Measurements from ENCODE around the gene ZFP2. TPM values are rescaled to one million over a fixed set of nuclear protein-coding genes. Genes with fewer than 3 reads are reported as not detected.

The ZFP2 gene
- polyA plus RNA-seq, 2 of the 4 experiments (the other 2 are of a cell fraction), result 0.05 to 0.10 TPM

DNA sequence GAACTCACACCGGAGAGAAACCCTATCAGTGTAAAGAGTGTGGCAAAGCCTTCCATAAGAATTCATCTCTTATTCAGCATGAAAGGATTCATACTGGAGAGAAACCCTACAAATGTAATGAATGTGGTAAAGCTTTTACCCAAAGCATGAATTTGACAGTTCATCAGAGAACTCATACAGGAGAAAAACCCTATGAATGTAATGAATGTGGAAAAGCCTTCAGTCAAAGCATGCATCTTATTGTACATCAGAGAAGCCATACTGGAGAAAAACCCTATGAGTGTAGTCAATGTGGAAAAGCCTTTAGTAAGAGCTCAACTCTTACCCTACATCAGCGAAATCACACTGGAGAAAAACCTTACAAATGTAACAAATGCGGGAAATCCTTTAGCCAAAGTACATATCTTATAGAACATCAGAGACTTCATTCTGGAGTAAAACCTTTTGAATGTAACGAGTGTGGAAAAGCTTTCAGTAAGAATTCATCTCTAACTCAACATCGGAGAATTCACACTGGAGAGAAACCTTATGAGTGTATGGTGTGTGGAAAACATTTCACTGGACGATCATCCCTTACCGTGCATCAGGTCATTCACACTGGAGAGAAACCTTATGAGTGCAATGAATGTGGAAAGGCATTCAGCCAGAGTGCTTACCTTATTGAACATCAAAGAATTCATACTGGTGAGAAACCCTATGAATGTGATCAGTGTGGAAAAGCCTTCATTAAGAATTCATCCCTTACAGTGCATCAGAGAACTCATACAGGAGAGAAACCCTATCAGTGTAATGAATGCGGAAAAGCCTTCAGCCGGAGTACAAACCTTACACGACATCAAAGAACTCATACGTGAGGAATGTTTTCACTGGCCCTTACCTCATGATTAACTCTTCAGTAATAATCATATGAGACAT lies 36.4 kb downstream of the ZFP2 start:
- 65% methylated on average over 11 of the region's 11 CpGs for WGBS (ENCODE audit: missing lambda C conversion rate)
- CTCF ChIA-PET, result interaction anchor here (0.6 kb wide), 1 partner anchor 868 kb away, joined by 3 read pairs; no protein-coding TSS in a partner anchor
- ATAC-seq, result no peak
- Histone ChIP-seq H3K27ac (no peak overlapping the region), H3K4me1 (no peaks in the 10 kb centered on the region), H3K4me2 (no peak overlapping the region), H3K9me3 (peaks cover 82% of the 10 kb centered on the region), H3K4me3 (no peak overlapping the region)
- DNase-seq (ENCODE audit: low read depth in 1 of 2, low spot score in 1 of 2), result no peak
- POLR2A ChIA-PET, result no interaction called here
- no peak for TF ChIP-seq CBX2 (IDR thresholded peaks at IDR 0.05; ENCODE audit: borderline replicate concordance, low read depth)
- no peak for TF ChIP-seq NFE2L2 (conservative IDR thresholded peaks at IDR 0.05; ENCODE audit: low read length)
- no peak for TF ChIP-seq EHF (CRISPR knock-in tag; IDR thresholded peaks at IDR 0.05)
- no peak for TF ChIP-seq SREBF2 (IDR thresholded peaks at IDR 0.05)
- FAIRE-seq, result peak; percentile 43

DNA sequence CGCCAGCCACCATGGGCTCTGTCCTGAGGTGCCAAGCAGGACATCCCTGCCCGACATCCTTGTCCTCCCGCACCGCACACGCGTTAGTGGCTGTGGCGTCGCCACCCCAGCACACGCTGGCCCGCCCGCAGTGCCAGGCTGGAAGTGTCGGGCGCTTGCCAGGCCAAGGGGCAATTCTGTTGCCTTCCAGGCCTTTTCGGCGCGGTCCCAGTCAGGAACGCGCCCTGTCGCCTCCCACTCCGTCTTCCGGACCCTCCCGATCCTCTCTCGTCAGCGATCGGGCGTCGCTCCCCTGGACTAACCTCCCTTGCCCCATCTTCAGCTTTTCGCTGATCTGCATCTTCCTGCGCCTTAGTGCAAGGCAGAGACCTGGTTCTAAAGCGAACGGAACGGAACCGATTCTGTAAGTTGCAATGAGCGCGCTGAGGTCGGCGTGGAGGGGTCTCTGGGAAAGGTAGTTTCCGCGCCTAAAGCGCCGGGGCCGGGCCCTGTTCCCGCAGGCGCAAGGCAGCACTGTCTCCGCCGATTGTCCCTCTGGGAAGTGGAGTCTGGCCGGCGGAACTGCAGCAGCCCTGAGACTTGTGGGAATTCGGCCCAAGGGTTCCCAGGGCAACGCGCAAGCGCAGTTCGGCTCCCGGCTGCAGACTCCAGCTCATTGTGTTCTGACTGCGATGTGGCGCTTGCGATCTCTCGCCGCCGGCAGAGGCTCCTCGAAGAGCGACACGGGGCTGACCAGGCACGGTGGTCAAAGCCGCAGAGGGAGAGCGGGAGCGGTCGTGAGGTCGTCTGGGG lies 45.1 kb downstream of the ZFP2 start, which contains the start of gene ZNF454:
Gene ZNF454 (plus strand): TSS at position 630 of the 792 bp plus-strand sequence. CDS start 1,594 bp downstream, outside the sequence.
- TF ChIP-seq HOXA7 (CRISPR knock-in tag; IDR thresholded peaks at IDR 0.05) (no peak), CHD4 (IDR thresholded peaks at IDR 0.05; ENCODE audit: borderline replicate concordance) (no peak), HDAC2 (IDR thresholded peaks at IDR 0.05) (no peak), CEBPB (IDR thresholded peaks at IDR 0.05) (no peak), ZNF302 (CRISPR knock-in tag; IDR thresholded peaks at IDR 0.05) (no peak), POLR2AphosphoS2 (conservative IDR thresholded peaks at IDR 0.05; ENCODE audit: low read length) (no peak), SMC3 (IDR thresholded peaks at IDR 0.05) (no peak), SREBF2 (IDR thresholded peaks at IDR 0.05) (no peak), RARB (CRISPR knock-in tag; IDR thresholded peaks at IDR 0.05) (no peak), TFCP2L1 (CRISPR knock-in tag; IDR thresholded peaks at IDR 0.05) (no peak), NFE2L2 (conservative IDR thresholded peaks at IDR 0.05; ENCODE audit: low read length) (no peak), ZFP36 (IDR thresholded peaks at IDR 0.05; ENCODE audit: borderline replicate concordance, partially characterized antibody) (no peak), JUNB (IDR thresholded peaks at IDR 0.05) (no peak)
- WGBS (ENCODE audit: missing lambda C conversion rate), result 65% methylated on average over 58 of the region's 69 CpGs
- H3K4me2 ChIP-seq, result no peak within 1 kb of the TSS
- H3K9me3 ChIP-seq, result peaks cover 44% of the 10 kb centered on the region
- ChIA-PET POLR2A (no interaction called here), CTCF (no interaction called here)
- H3K27ac ChIP-seq, result no peak within 1 kb of the TSS
- no peaks in the 10 kb centered on the region for H3K4me1 ChIP-seq
- H3K4me3 ChIP-seq, result no peak within 1 kb of the TSS
- FAIRE-seq, result no peak
- no peak for DNase-seq (ENCODE audit: low read depth in 1 of 2, low spot score in 1 of 2)
- ATAC-seq, result no peak

DNA sequence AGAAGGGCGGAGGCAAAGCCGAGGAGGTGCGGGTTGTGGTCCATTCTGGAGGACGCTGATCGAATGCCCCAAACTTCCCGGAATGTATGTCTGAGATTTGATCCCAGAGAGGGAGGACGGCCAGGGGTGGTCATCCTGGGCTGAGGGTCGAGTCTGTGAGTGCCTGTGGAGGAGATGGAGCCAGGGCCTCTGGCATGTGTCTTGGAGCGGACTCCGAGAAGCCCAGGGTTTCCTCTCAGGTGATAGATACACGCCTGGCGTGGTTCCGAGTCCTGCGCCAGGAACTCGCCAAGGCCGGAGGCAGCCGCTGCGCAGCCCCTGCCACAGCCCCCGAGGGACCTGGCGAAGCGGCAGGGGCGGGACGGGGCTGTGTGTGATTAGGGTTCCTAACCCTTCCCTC lies 45.6 kb downstream of the ZFP2 start:
- ATAC-seq, result no peak
- H3K27ac ChIP-seq, result no peak overlapping the region

More for the DNA sequence above, 45.6 kb downstream of the ZFP2 start:
- WGBS (ENCODE audit: missing lambda C conversion rate), result 53% methylated on average over 20 of the region's 23 CpGs
- FAIRE-seq, result no peak
- POLR2A ChIA-PET, result no interaction called here
- no peak for DNase-seq (ENCODE audit: low read depth in 1 of 2, low spot score in 1 of 2)
- no peak overlapping the region for H3K4me3 ChIP-seq
- H3K4me1 ChIP-seq, result no peaks in the 10 kb centered on the region
- TF ChIP-seq MAZ (IDR thresholded peaks at IDR 0.05; ENCODE audit: borderline replicate concordance, low read depth, low read length) (no peak), RARB (CRISPR knock-in tag; IDR thresholded peaks at IDR 0.05) (no peak), ZNF302 (CRISPR knock-in tag; IDR thresholded peaks at IDR 0.05) (no peak), FOSL2 (IDR thresholded peaks at IDR 0.05) (no peak), FOSL2 (CRISPR knock-in tag; IDR thresholded peaks at IDR 0.05) (no peak), HOXB13 (CRISPR knock-in tag; IDR thresholded peaks at IDR 0.05; ENCODE audit: low read depth) (no peak), RNF2 (IDR thresholded peaks at IDR 0.05; ENCODE audit: borderline replicate concordance, low read depth) (no peak), JUN (IDR thresholded peaks at IDR 0.05) (no peak), TP53 (CRISPR knock-in tag; IDR thresholded peaks at IDR 0.05) (no peak), KDM1A (IDR thresholded peaks at IDR 0.05; ENCODE audit: low read depth) (no peak), MYC (IDR thresholded peaks at IDR 0.05; ENCODE audit: borderline replicate concordance, low read length) (no peak), RFX5 (IDR thresholded peaks at IDR 0.05) (no peak), HDAC2 (IDR thresholded peaks at IDR 0.05) (no peak), EP300 (IDR thresholded peaks at IDR 0.05) (no peak), HOXB5 (CRISPR knock-in tag; IDR thresholded peaks at IDR 0.05) (no peak)
- TF ChIP-seq, protein P1, sequence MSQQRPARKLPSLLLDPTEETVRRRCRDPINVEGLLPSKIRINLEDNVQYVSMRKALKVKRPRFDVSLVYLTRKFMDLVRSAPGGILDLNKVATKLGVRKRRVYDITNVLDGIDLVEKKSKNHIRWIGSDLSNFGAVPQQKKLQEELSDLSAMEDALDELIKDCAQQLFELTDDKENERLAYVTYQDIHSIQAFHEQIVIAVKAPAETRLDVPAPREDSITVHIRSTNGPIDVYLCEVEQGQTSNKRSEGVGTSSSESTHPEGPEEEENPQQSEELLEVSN (IDR thresholded peaks at IDR 0.05; ENCODE audit: borderline replicate concordance, low read depth), result no peak
- TF ChIP-seq, protein P2, sequence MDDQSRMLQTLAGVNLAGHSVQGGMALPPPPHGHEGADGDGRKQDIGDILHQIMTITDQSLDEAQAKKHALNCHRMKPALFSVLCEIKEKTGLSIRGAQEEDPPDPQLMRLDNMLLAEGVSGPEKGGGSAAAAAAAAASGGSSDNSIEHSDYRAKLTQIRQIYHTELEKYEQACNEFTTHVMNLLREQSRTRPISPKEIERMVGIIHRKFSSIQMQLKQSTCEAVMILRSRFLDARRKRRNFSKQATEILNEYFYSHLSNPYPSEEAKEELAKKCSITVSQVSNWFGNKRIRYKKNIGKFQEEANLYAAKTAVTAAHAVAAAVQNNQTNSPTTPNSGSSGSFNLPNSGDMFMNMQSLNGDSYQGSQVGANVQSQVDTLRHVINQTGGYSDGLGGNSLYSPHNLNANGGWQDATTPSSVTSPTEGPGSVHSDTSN (IDR thresholded peaks at IDR 0.05), result no peak
- TF ChIP-seq, protein P3, sequence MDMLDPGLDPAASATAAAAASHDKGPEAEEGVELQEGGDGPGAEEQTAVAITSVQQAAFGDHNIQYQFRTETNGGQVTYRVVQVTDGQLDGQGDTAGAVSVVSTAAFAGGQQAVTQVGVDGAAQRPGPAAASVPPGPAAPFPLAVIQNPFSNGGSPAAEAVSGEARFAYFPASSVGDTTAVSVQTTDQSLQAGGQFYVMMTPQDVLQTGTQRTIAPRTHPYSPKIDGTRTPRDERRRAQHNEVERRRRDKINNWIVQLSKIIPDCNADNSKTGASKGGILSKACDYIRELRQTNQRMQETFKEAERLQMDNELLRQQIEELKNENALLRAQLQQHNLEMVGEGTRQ (IDR thresholded peaks at IDR 0.05), result no peak
- no peak overlapping the region for H3K4me2 ChIP-seq
- CTCF ChIA-PET, result no interaction called here
- H3K9me3 ChIP-seq, result peaks cover 44% of the 10 kb centered on the region

Data from A549 (cell line).